HCT116 (cell line): ENCODE data around the gene TMPO. TPM values are rescaled to one million over a fixed set of nuclear protein-coding genes. Genes with fewer than 3 reads are reported as not detected.

Experiments used
- ATAC-seq: fragments of 200-7000 bp; cut with Tn5 transposase; 2 replicates; pipeline ENCODE4 v1.9.1; 2020; ENCODE audit warnings: mild to moderate bottlenecking, moderate library complexity
- BruUV-seq: library from RNA; stranded (reverse); fragments of 400-500 nt; replicated peaks from 2 replicates; lab custom pipeline; 2021; lab: Mats Ljungman, UMichigan
- CTCF ChIA-PET: fragments of 300-600 bp; sonication (Branson Sonifier 250); formaldehyde crosslinking; loops from one replicate; lab custom pipeline; 2021; ENCODE audit warnings: antibody characterized with exemption; lab: Charles Lee
- POLR2A ChIA-PET: fragments of 300-600, 350-600 bp; sonication (Branson Sonifier 250); formaldehyde crosslinking; loops from one replicate; lab custom pipeline; 2021; ENCODE audit warnings: antibody characterized with exemption; lab: Charles Lee
- RAD21 ChIA-PET, 2 experiments: fragments of 300-600 bp; sonication (Branson Sonifier 250); formaldehyde crosslinking; loops; one replicate each; lab custom pipeline; 2023; ENCODE audit warnings: low total read pairs in 2 of 2; ENCODE audit not compliant: uncharacterized antibody in 2 of 2, unreplicated experiment in 2 of 2, low non-redundant PET in 1 of 2; lab: Charles Lee
- DNase-seq: peaks from one replicate; pipeline ENCODE4 v3.0.0-alpha.2; 2010; ENCODE audit warnings: low read depth, low spot score
- H2AFZ ChIP-seq: fragments of 200-600 bp; shearing (Covaris generic), sonication (generic); 2 replicates; pipeline ENCODE4 v1.6.1; 2017; ENCODE audit warnings: low read depth, mixed run types, mixed read lengths, antibody characterized with exemption, low read length; ENCODE audit not compliant: poor library complexity, severe bottlenecking
- H3K27ac ChIP-seq: 2 replicates; pipeline ENCODE4 v1.5.1; 2012; ENCODE audit warnings: low read depth, low read length
- H3K27me3 ChIP-seq: fragments of 200-600 bp; sonication (generic); 2 replicates; pipeline ENCODE4 v1.6.1; 2016; ENCODE audit warnings: mixed run types, low read length, mixed read lengths; ENCODE audit not compliant: insufficient read depth
- H3K36me3 ChIP-seq, 2 experiments: fragments of 200-500 bp in 1 of 2; fragments of 200-600 bp in 1 of 2; sonication (Bioruptor generic) in 1 of 2; sonication (generic) in 1 of 2; 2 replicates each; pipeline versions ENCODE4 v1.5.1 to v1.6.1; 2014 to 2016; ENCODE audit warnings: low read length in 2 of 2, inconsistent platforms in 1 of 2, mixed read lengths in 1 of 2, mixed run types in 1 of 2; ENCODE audit not compliant: insufficient read depth in 2 of 2, control insufficient read depth in 1 of 2
- H3K4me1 ChIP-seq, 2 experiments: fragments of 200-600 bp in 1 of 2; sonication (generic) in 1 of 2; 2 replicates each; pipeline versions ENCODE4 v1.5.1 to v1.6.1; 2012 to 2017; ENCODE audit warnings: low read length in 2 of 2, inconsistent platforms in 1 of 2, mild to moderate bottlenecking in 1 of 2, mixed read lengths in 1 of 2, mixed run types in 1 of 2, moderate library complexity in 1 of 2; ENCODE audit not compliant: insufficient read depth in 2 of 2, control insufficient read depth in 1 of 2
- H3K4me2 ChIP-seq: fragments of 200-600 bp; sonication (generic); 2 replicates; pipeline ENCODE4 v1.6.1; 2017; ENCODE audit warnings: mixed run types, low read length, mixed read lengths
- H3K4me3 ChIP-seq, 2 experiments: fragments of 200-600 bp in 1 of 2; sonication (generic) in 1 of 2; replicated peaks in 1 of 2; 2 replicates each; pipeline ENCODE4 v1.5.1; 2011 to 2016; ENCODE audit warnings: low read length in 2 of 2, control low read depth in 1 of 2, low read depth in 1 of 2, mild to moderate bottlenecking in 1 of 2, mixed read lengths in 1 of 2, mixed run types in 1 of 2
- H3K79me2 ChIP-seq: fragments of 200-600 bp; sonication (generic); 2 replicates; pipeline ENCODE4 v1.6.1; 2017; ENCODE audit warnings: mild to moderate bottlenecking, mixed run types, low read length, moderate library complexity, mixed read lengths; ENCODE audit not compliant: insufficient read depth
- H3K9ac ChIP-seq: fragments of 200-600 bp; sonication (generic); 2 replicates; pipeline ENCODE4 v1.6.1; 2016; ENCODE audit warnings: low read length, mixed read lengths
- H3K9me2 ChIP-seq: fragments of 200-600 bp; sonication (generic), shearing (Covaris generic); 2 replicates; pipeline ENCODE4 v1.6.1; 2017; ENCODE audit warnings: mixed run types, mild to moderate bottlenecking, moderate library complexity; ENCODE audit not compliant: insufficient read depth
- H3K9me3 ChIP-seq, 2 experiments: fragments of 200-500 bp in 1 of 2; fragments of 200-600 bp in 1 of 2; sonication (Bioruptor generic) in 1 of 2; sonication (generic) in 1 of 2; 2 replicates each; pipeline ENCODE4 v1.6.1; 2014 to 2017; ENCODE audit warnings: low read length in 2 of 2, mixed read lengths in 2 of 2, inconsistent platforms in 1 of 2, low read depth in 1 of 2, mild to moderate bottlenecking in 1 of 2, mixed run types in 1 of 2, moderate library complexity in 1 of 2; ENCODE audit not compliant: control insufficient read depth in 1 of 2, insufficient read depth in 1 of 2
- H4K20me1 ChIP-seq: fragments of 200-600 bp; sonication (generic), shearing (Covaris generic); 2 replicates; pipeline ENCODE4 v1.6.1; 2017; ENCODE audit warnings: mixed run types, mild to moderate bottlenecking, moderate library complexity; ENCODE audit not compliant: insufficient read depth
- CBX3 ChIP-seq: IDR thresholded peaks from 2 replicates; pipeline ENCODE4 v1.6.1; 2012; ENCODE audit warnings: low read depth
- CEBPB ChIP-seq: IDR thresholded peaks from 2 replicates; pipeline ENCODE4 v1.6.1; 2012; ENCODE audit warnings: low read depth
- CTCF ChIP-seq, 3 experiments: fragments of 200-600 bp in 1 of 3; sonication (generic) in 1 of 3; IDR thresholded peaks in 2 of 3; conservative IDR thresholded peaks in 1 of 3; 2 replicates each; pipeline ENCODE4 v1.5.1; 2012 to 2017; ENCODE audit warnings: low read depth in 2 of 3, low read length in 2 of 3, antibody characterized with exemption in 1 of 3, borderline replicate concordance in 1 of 3, control low read depth in 1 of 3, mild to moderate bottlenecking in 1 of 3, mixed read lengths in 1 of 3, mixed run types in 1 of 3, moderate library complexity in 1 of 3; ENCODE audit not compliant: insufficient read depth in 1 of 3
- ELF1 ChIP-seq: IDR thresholded peaks from 2 replicates; pipeline ENCODE4 v1.6.1; 2012; ENCODE audit warnings: low read depth, borderline replicate concordance
- EZH2 ChIP-seq: fragments of 200-600 bp; sonication (generic); IDR thresholded peaks from 2 replicates; pipeline ENCODE4 v1.6.1; 2017; ENCODE audit warnings: antibody characterized with exemption, mixed run types
- EZH2phosphoT487 ChIP-seq: fragments of 200-600 bp; IDR thresholded peaks from 2 replicates; pipeline ENCODE4 v1.6.1; 2018; ENCODE audit warnings: antibody characterized with exemption, borderline replicate concordance
- FOSL1 ChIP-seq: IDR thresholded peaks from 2 replicates; pipeline ENCODE4 v1.6.1; 2012; ENCODE audit warnings: low read depth
- MAX ChIP-seq: IDR thresholded peaks from 2 replicates; pipeline ENCODE4 v1.6.1; 2012
- POLR2AphosphoS5 ChIP-seq: IDR thresholded peaks from 2 replicates; pipeline ENCODE4 v1.6.1; 2011; ENCODE audit warnings: mild to moderate bottlenecking, low read depth, low read length, moderate library complexity
- SIN3A ChIP-seq: IDR thresholded peaks from 2 replicates; pipeline ENCODE4 v1.6.1; 2012; ENCODE audit warnings: low read depth
- SP1 ChIP-seq: IDR thresholded peaks from 2 replicates; pipeline ENCODE4 v1.6.1; 2012; ENCODE audit warnings: low read depth
- SRF ChIP-seq: IDR thresholded peaks from 2 replicates; pipeline ENCODE4 v1.6.1; 2012; ENCODE audit warnings: low read depth
- TCF7L2 ChIP-seq: IDR thresholded peaks from 2 replicates; pipeline ENCODE4 v1.7.0; 2011; ENCODE audit warnings: borderline replicate concordance, inconsistent platforms; ENCODE audit not compliant: insufficient read depth, insufficient read length; ENCODE audit errors: extremely low read depth
- YY1 ChIP-seq: IDR thresholded peaks from 2 replicates; pipeline ENCODE4 v1.6.1; 2011; ENCODE audit warnings: low read length, low read depth, moderate library complexity, mild to moderate bottlenecking; ENCODE audit not compliant: insufficient replicate concordance; ENCODE audit errors: extremely low read depth
- ZBTB33 ChIP-seq: IDR thresholded peaks from 2 replicates; pipeline ENCODE4 v1.6.1; 2011; ENCODE audit warnings: mild to moderate bottlenecking, low read length, moderate library complexity; ENCODE audit not compliant: insufficient replicate concordance; ENCODE audit errors: extremely low read depth
- ZFX ChIP-seq: fragments of 450-650 bp; IDR thresholded peaks from 2 replicates; pipeline ENCODE4 v1.6.1; 2017
- ZNF274 ChIP-seq: fragments of 200-500 bp; sonication (Bioruptor generic); IDR thresholded peaks from 2 replicates; pipeline ENCODE4 v1.6.1; 2014; ENCODE audit warnings: mild to moderate bottlenecking, low read depth, low read length, inconsistent platforms
- intact Hi-C: fragments of 100-400 bp; cut with micrococcal nuclease; formaldehyde crosslinking; loops from 2 replicates; pipeline ENCODE4 v1.10.0; 2022
- total RNA-seq: library from RNA; stranded (reverse); gene quantifications from one replicate; pipeline ENCODE4 v1.2.1, GENCODE V29; 2021; ENCODE audit not compliant: unreplicated experiment

TMPO gene
- total RNA-seq, 1 experiment from 2014 or later = 207 TPM

- TF ChIP-seq CTCF (IDR thresholded peaks at IDR 0.05 in 2 of 3, conservative IDR thresholded peaks at IDR 0.05 in 1 of 3; ENCODE audit: borderline replicate concordance in 1 of 3, insufficient read depth in 1 of 3, low read depth in 2 of 3, low read length in 2 of 3) = no peak
- TF ChIP-seq SIN3A = no peak
Observed at GRCh38 chr12:98587084-98587483, 71.7 kb downstream of the TMPO start (continued).

- no peak overlapping the region for H3K9ac ChIP-seq
- ChIA-PET RAD21 (no interaction called here), CTCF (interaction anchor here (3.4 kb wide), 1 partner anchor 24 kb away, joined by 18 read pairs; no protein-coding TSS in a partner anchor), POLR2A (no interaction called here)
- peaks cover 15 to 26% of the 10 kb centered on the region in 2 experiments for H3K4me1 ChIP-seq
- H3K4me3 ChIP-seq = no peak overlapping the region
- no peaks in the 10 kb centered on the region for H3K9me2 ChIP-seq
- DNase-seq (no peak), ATAC-seq (no peak)
- H3K27ac ChIP-seq = no peak overlapping the region
- no peak overlapping the region for H3K4me2 ChIP-seq
- H2AFZ ChIP-seq = no peak overlapping the region
- BruUV-seq = no TSS peak
- intact Hi-C loops = loop anchor here (5.0 kb wide), 1 partner anchor 89 kb away; no protein-coding TSS in a partner anchor
- peaks cover 28% of the 10 kb centered on the region for H3K79me2 ChIP-seq
- peaks cover 18% of the 10 kb centered on the region for H4K20me1 ChIP-seq
- TF ChIP-seq MAX (no peak), ZBTB33 (no peak), ELF1 (no peak), EZH2 (no peak), ZFX (no peak), FOSL1 (no peak), SP1 (no peak), ZNF274 (no peak), CEBPB (no peak), CBX3 (no peak), EZH2phosphoT487 (no peak), SIN3A (no peak), SRF (no peak), TCF7L2 (no peak), POLR2AphosphoS5 (no peak), YY1 (no peak)
- no peaks in the 10 kb centered on the region for H3K27me3 ChIP-seq
- H3K9me3 ChIP-seq = no peaks in the 10 kb centered on the region
- peaks cover 10 to 23% of the 10 kb centered on the region in 2 experiments; a peak in 3 of 4 replicates for H3K36me3 ChIP-seq
Observed at GRCh38 chr12:98591209-98591608, 75.8 kb downstream of the TMPO start.
